ENCODE measurements around the gene SAMD4B. TPM values are rescaled to one million over a fixed set of nuclear protein-coding genes. Genes with fewer than 3 reads are reported as not detected.

The SAMD4B gene
- total RNA-seq, 1 donor from 2014 or later: 158 TPM

DNA sequence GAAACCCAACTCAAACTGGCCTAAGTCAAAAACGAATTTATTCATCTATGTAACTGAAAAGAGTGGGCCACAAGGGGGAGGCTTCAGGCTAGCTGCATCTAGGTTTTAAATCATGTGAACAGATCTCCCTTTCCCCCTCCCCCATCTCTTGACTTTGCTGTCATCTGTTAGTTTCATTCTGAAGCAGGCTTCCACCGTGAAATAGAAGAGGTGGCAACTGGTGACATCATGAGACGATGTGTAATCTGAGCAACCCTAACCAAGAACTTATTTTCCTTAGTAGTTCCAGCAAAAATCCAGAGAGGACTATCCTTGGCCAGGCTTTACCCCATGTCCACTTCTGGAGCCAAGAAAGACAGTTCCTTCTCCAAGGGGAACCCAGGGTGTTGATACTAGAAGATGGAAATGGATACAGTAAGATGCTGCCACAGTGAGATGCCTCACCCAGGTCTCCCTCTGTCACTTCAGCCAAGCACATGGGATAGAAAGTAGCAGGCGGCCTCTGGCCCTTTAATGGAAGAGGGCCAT lies 9.4 kb downstream of the SAMD4B start:
- H3K27ac Mint-ChIP-seq (ENCODE audit: unreplicated experiment): no peak overlapping the region
- TF ChIP-seq, protein P1, sequence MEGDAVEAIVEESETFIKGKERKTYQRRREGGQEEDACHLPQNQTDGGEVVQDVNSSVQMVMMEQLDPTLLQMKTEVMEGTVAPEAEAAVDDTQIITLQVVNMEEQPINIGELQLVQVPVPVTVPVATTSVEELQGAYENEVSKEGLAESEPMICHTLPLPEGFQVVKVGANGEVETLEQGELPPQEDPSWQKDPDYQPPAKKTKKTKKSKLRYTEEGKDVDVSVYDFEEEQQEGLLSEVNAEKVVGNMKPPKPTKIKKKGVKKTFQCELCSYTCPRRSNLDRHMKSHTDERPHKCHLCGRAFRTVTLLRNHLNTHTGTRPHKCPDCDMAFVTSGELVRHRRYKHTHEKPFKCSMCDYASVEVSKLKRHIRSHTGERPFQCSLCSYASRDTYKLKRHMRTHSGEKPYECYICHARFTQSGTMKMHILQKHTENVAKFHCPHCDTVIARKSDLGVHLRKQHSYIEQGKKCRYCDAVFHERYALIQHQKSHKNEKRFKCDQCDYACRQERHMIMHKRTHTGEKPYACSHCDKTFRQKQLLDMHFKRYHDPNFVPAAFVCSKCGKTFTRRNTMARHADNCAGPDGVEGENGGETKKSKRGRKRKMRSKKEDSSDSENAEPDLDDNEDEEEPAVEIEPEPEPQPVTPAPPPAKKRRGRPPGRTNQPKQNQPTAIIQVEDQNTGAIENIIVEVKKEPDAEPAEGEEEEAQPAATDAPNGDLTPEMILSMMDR (conservative IDR thresholded peaks at IDR 0.05): no peak
- H3K36me3 Mint-ChIP-seq (ENCODE audit: low read depth): peaks cover 8% of the 10 kb centered on the region
- H3K9me3 Mint-ChIP-seq: no peaks in the 10 kb centered on the region
- DNase-seq (ENCODE audit: low read depth, low spot score): no peak
- H3K27me3 Mint-ChIP-seq (ENCODE audit: low read depth): no peaks in the 10 kb centered on the region
- peaks cover 12% of the 10 kb centered on the region for H3K4me1 Mint-ChIP-seq
- H3K4me3 Mint-ChIP-seq: no peak overlapping the region

DNA sequence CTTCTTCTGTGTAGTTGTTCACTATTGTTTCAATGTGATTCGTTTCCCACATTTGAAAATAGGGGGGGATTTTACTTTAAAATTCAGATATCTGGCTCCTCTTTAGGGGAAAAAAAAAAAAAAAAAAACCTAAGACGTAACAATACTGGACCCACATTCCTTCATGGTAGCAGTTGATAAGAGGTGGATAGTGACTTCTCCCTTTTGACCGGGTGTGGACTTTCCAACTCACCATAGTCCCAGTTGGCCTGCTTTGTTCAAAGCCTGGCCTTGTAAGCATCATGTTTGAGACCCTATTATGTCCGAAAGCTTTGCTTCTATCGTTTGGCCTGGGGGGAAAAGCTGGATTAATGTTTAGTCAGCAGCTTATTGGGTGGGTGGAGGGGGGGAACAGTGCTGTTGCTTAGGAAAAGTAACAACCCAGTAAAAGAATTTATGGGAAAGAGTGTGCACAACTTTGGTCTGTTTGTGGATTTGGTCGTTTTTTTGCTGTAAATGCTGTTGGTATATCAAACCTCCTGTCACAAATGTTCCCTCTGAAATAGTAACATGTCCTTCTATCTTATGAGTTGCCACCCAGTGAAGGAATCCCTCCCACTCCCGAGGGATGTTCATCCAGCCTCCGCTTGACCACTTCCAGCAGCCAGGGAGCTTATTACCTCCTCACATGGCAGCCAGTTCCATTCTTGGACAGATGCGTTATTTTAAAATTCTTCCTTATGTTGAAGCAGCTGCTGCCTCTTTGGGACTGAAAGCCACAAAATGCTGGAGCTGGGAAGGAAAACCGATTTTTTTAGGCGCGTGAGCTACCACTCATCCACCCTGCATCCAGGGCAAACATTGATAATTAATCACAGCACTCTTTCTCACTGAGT lies 10.4 kb downstream of the SAMD4B start:
- H3K27me3 Mint-ChIP-seq (ENCODE audit: low read depth): no peaks in the 10 kb centered on the region
- no peak for DNase-seq (ENCODE audit: low read depth, low spot score)
- H3K4me1 Mint-ChIP-seq: peaks cover 11% of the 10 kb centered on the region
- H3K9me3 Mint-ChIP-seq: no peaks in the 10 kb centered on the region
- peaks cover 11% of the 10 kb centered on the region for H3K36me3 Mint-ChIP-seq (ENCODE audit: low read depth)
- TF ChIP-seq, protein P1 (conservative IDR thresholded peaks at IDR 0.05): no peak
- H3K4me3 Mint-ChIP-seq: no peak overlapping the region
- H3K27ac Mint-ChIP-seq (ENCODE audit: unreplicated experiment): no peak overlapping the region

DNA sequence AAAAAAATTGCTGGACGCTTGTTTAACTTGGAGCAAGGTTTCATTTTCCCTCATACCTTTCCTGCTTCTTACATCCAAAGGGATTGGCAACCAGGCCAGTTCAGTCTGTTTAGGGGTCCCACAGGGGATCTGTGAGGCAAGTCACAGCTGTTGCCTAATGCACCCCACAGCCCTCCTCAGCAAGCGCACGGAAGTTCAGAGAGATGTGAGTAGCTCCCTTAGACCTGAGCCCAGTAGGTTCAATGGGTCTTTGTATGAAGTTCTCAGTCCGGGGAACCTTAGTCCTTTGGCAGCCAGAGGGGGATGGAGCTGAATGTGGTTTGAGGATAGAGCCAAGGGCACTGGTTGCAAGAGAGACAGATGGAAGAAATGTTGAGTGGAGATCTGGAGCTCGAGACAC lies 13.0 kb downstream of the SAMD4B start:
- Mint-ChIP-seq H3K27ac (ENCODE audit: unreplicated experiment) (no peak overlapping the region), H3K36me3 (ENCODE audit: low read depth) (peaks cover 9% of the 10 kb centered on the region), H3K27me3 (ENCODE audit: low read depth) (no peaks in the 10 kb centered on the region), H3K9me3 (no peaks in the 10 kb centered on the region), H3K4me3 (no peak overlapping the region), H3K4me1 (peaks cover 6% of the 10 kb centered on the region)
- TF ChIP-seq, protein P1 (conservative IDR thresholded peaks at IDR 0.05): no peak
- DNase-seq (ENCODE audit: low read depth, low spot score): no peak

DNA sequence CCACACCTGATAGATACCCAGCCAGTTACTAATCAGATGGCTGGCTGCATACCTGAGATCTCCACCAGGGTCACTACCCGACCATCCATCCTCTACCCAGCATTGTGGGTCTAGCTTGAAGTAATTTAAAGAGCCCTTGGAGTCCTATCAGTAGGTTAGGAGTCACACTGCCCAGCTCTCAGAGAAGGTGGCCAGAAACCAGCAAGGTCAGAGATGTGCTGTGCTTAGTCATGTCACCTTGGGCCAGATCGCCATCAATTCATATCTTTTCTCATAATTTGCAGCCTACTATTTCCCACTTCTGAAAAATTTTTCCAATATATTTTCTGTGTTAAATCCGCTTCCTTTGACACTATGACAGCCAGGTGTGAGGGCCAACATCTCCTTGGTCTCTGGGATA lies 13.9 kb downstream of the SAMD4B start:
- TF ChIP-seq, protein P1 (conservative IDR thresholded peaks at IDR 0.05): no peak
- no peak for DNase-seq (ENCODE audit: low read depth, low spot score)
- H3K27ac Mint-ChIP-seq (ENCODE audit: unreplicated experiment): no peak overlapping the region
- no peaks in the 10 kb centered on the region for H3K9me3 Mint-ChIP-seq
- no peak overlapping the region for H3K4me3 Mint-ChIP-seq
- H3K4me1 Mint-ChIP-seq: peaks cover 6% of the 10 kb centered on the region
- no peaks in the 10 kb centered on the region for H3K27me3 Mint-ChIP-seq (ENCODE audit: low read depth)
- peaks cover 9% of the 10 kb centered on the region for H3K36me3 Mint-ChIP-seq (ENCODE audit: low read depth)

DNA sequence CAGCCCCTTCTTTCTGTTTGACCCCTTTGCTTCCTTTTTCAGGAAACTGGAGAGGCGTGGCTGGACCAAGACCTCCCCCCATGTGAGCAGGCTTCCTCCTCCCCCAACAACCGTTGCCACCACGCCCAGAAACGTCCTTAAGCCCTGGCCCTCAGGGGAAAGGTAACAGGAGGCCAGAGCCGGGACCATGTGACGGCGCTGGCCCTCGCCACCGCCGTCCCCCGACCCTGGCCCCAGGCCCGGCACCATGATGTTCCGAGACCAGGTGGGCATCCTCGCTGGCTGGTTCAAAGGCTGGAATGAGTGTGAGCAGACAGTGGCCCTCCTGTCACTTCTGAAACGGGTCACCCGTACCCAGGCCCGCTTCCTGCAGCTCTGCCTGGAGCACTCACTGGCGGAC lies 14.4 kb downstream of the SAMD4B start:
- peaks cover 6% of the 10 kb centered on the region for H3K4me1 Mint-ChIP-seq
- TF ChIP-seq, protein P1 (conservative IDR thresholded peaks at IDR 0.05): no peak
- no peak overlapping the region for H3K4me3 Mint-ChIP-seq
- H3K27me3 Mint-ChIP-seq (ENCODE audit: low read depth): no peaks in the 10 kb centered on the region
- no peak overlapping the region for H3K27ac Mint-ChIP-seq (ENCODE audit: unreplicated experiment)
- no peaks in the 10 kb centered on the region for H3K9me3 Mint-ChIP-seq
- no peak for DNase-seq (ENCODE audit: low read depth, low spot score)
- H3K36me3 Mint-ChIP-seq (ENCODE audit: low read depth): peaks cover 9% of the 10 kb centered on the region
